8988T (cell line): ENCODE results near the gene WDR17.

ENCODE experiments used
- DNase-seq: peaks from one replicate; pipeline ENCODE4 v3.0.0; 2011

Gene WDR17

DNA sequence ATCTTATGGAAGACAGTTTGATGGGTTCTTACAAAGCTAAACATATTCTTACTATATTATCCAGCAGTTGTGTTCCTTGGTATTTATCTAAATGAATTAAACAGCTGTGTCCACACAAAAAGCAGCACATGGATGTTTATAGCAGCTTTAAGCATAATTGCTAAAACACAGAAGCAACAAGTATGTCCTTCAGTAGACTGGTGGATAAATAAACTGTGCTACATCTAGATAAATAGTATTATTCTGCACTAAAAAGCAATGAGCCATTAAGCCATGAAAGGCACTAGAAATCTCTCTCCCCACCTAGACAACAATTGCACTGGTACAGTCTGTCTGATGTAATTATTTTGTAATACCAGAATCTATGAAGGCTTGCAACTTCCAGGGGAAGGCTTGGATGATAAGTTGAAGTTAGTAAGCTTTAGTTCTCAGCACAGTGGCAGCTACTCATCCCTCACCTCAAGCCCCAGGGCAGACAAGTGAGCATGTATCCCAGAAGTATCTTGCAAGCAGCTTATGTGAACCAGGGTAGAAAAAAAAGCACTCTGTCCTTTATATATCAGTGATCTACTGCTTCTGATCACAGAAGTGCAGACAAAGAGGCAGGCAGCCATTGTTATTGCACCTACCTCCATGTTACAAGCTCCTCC lies 36.9 kb downstream of the WDR17 start:
- no peak for DNase-seq

- no peak for DNase-seq
Observed at GRCh38 chr4:176107695-176108094, 42.1 kb downstream of the WDR17 start.

DNA sequence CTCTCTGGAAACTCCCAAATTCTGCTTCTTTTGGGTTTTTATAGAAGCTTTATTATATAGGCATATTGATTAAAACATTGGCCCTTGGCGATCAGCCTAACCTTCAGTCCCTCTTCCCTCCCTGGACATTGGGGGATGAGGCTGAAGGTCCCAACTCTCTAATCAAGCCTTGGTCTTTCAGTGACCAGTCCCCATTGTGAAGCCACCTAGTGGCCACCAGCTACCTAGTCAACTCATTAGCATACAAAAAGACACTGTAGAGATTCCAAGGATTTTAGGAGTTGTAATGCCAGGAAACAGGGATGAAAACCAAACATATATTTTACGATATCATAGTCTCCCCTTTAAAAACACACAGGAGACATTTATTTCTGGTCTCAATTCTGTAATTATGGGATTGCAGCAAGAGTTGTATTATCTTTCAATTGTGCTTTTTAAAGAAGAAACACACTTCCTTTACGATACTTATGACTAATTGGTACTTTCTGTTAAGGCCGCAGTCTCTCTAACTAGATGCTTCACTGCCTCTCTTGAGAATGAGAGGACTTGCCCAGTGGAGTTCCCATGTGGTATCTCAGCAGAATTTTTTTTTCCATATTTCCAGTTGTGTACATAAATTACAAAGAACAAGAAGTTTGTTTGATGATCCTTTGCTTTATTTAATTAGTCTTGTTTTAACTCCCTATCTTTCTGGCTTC lies 58.2 kb downstream of the WDR17 start:
- no peak for DNase-seq

GRCh38 chr4:176125063-176125462 lies 59.4 kb downstream of the WDR17 start:
- DNase-seq = no peak

DNA sequence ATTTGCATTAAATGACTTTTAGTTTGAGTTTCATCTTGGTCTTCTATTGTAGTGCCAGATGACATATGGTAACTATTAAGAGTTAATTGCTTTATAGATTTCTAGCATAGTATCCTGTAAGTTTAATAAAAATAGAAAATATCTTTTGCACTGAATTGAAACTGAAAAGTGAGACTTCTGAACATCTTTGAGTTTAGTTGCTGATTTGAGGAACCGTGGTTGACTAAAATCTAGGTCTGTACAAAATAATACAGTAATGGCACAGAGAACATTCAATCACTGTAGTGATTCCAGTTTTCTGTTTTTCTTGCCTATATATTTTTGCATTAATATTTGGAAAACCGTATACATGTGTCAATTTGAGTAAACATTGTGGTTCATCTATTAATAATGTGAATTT lies 69.0 kb downstream of the WDR17 start:
- DNase-seq = no peak

GRCh38 chr4:176137631-176138030 lies 72.0 kb downstream of the WDR17 start:
- no peak for DNase-seq

DNA sequence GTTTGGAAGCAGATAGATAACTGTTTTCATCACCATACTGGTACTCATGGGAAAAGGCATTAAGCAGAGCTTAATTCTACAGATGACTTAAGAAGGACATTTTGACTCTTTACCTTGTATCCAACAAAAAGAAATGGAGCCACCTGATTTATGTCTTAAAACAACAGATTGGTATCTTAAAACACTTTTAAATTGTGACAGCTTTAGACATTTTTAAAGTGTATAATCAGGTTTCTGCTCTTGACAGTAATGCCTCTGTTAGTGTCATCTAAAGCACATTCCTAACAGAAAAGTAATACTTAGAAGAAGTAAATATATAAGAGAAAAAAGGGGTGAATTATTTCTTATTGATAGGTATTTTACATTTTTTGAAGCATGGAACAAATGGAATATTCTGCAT lies 73.9 kb downstream of the WDR17 start:
- DNase-seq = no peak

- no peak for DNase-seq
Observed at GRCh38 chr4:176142253-176142652, 76.6 kb downstream of the WDR17 start.

- no peak for DNase-seq
Observed at GRCh38 chr4:176149680-176150355, 84.2 kb downstream of the WDR17 start.

DNA sequence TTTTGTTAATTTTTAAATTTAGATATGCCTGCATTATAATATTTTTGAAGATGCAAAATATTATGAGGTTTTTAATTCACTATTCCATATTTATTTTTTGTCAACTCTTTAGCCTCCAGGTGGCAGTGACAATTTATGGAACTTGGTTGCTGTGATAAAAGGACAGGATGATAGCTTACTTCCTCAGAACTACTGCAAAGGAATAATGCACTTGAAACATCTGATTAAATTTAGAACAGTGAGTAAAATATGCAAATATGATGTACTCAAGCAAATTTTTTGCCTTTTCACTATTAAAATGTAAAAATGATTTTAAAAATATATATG lies 84.7 kb downstream of the WDR17 start:
- DNase-seq = no peak

- DNase-seq = no peak
Observed at GRCh38 chr4:176150704-176151103, 85.1 kb downstream of the WDR17 start.

- no peak for DNase-seq
Observed at GRCh38 chr4:176153124-176153523, 87.5 kb downstream of the WDR17 start.

DNA sequence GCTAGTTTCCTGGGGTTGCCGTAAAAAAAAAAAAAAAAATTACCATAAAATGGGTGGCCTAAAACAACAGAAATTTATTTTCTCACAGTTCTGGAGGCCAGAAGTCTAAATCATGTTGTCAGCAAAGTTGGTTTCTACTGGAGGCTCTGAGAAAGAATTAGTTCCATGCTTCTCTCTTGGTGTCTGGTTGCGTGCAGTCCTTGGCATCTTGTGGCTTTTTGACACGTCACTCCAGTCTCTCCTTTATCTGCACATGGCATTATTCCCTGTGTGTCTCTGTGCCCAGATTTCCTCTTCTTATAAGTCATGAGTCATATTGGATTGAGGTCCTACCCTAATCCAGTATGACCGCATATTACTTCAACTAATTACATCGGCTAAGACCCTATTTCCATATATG lies 91.0 kb downstream of the WDR17 start:
- no peak for DNase-seq

DNA sequence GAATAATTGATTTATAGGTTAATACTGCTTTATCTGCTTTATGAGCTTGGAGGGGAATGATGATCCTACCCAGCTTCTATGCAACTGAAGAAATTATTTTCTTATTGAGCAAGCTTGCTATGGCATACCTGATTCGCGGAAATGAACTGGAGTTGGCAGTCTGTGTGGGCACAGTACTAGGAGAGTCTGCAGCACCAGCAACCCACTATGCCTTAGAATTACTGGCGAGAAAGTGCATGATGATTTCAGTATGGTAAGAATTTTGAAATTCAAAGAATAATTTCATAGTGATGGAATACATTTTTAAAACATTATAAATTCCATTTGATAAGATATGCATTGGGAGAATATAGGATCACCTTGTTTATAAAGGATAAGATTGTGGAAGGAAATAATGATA lies 97.4 kb downstream of the WDR17 start:
- no peak for DNase-seq

DNA sequence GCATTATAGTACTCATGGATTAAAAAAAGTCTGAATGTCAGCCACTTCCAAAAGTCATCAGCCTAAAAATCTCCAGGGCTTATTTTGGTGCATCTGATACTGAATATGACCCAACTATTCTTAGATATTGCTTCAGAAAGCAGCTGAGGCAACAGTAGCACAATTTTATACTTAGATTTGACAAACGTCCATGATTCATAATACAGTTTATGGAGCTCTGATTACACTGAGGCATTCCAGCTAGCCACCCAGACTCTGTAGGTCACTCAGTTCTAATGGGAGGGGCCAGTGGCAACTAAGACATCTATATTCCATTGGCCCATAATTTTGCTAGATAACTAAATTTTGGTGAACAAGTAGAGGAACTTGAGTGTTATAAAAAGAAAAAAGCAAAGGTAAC lies 119.4 kb downstream of the WDR17 start:
- no peak for DNase-seq

GRCh38 chr4:176186067-176186466 lies 120.4 kb downstream of the WDR17 start:
- DNase-seq = no peak

- DNase-seq = no peak
Observed at GRCh38 chr4:176186671-176187395, 121.2 kb downstream of the WDR17 start.

DNA sequence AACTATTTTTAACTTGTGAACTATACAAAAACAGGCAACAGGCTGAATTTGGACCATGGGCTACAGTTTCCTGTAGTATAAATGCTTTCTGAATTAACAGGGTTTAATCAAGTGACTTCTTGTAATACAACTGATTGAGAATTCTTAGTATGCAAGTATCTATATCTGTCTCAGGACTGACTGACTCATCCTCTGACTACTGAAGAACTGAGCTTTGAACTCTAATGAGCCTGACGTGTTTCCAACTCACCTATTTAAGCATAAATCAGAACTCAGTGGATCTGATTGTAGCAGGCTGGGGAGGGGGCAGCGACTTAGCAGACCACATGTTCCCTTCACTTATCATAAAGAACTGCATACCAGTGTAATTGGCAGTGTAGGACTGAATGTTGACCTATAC lies 122.0 kb downstream of the WDR17 start:
- DNase-seq = no peak

GRCh38 chr4:176188654-176189053 lies 123.0 kb downstream of the WDR17 start:
- DNase-seq = no peak

DNA sequence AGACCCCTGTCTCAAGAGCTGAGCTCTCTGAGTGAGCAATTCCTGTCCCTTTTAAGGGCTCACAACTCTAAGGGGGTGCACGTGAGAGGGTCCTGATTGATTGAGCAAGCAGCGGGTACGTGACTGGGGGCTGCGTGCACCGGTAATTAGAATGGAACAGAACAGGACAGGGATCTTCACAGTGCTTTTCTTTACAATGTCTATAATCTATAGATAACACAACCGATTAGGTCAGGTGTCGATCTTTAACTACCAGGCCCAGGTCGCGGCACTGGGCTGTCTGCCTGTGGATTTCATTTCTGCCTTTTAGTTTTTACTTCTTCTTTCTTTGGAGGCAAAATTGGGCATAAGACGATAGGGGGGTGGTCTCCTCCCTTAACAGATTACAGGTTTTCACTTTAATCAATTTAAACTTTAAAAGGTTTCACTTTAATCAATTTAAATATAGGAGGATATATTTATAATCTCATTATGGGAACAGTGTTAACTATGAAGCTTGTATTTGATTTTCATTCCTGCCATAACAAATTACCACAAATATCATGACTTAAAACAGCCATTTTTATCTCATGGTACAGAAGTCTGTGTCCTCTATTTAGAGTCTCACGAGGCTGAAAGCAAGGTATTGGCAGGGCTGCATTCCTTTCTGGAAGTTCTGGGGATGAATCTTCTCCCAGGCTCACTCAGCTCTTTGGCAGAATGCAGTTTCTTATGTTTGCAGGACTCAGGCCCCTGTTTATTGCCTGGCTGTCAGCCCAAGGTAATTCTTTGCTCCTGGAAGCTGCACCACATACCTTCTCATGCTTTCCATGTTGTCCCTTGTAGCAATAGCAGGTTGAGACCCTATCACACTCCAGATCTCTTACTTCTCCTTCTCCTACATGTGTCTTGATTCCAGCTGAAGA lies 124.5 kb downstream of the WDR17 start:
- no peak for DNase-seq

- DNase-seq = no peak
Observed at GRCh38 chr4:176191974-176192373, 126.3 kb downstream of the WDR17 start.

- DNase-seq = no peak
Observed at GRCh38 chr4:176193126-176193525, 127.5 kb downstream of the WDR17 start.

DNA sequence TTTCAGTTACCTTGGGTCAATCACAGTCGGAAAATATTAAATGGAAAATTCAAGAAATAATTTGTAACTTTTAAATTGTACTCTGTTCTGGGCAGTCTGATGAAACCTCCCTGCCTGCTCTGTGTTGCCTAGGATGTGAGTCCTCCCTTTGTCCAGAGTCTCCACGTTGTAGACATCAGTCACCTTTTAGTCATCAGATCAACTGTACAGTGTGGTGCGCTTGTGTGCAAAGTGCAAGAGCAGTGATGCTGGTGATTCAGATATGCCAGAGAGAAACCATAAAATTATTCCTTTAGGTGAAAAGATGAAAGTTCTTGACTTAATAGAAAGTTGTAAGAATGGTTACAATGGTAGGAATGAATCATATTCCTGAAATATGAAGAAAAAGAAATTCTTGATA lies 128.3 kb downstream of the WDR17 start:
- no peak for DNase-seq
